Large intestine (tissue), 12 donors: Measurements from ENCODE around the gene RIT1. TPM values are rescaled to one million over a fixed set of nuclear protein-coding genes. Genes with fewer than 3 reads are reported as not detected.

Experiments used
- DNase-seq, 2 donors: peaks; one replicate each; pipeline versions ENCODE4 v3.0.0 to v3.0.0-alpha.2; 2013
- H3K27ac ChIP-seq: one replicate; pipeline ENCODE4 v1.5.1; 2013; ENCODE audit warnings: low read length
- H3K27me3 ChIP-seq: 2 replicates; pipeline ENCODE4 v1.6.1; 2013; ENCODE audit warnings: low read length; ENCODE audit not compliant: control insufficient read depth, insufficient read depth
- H3K36me3 ChIP-seq: 2 replicates; pipeline ENCODE4 v1.6.1; 2013; ENCODE audit warnings: low read length; ENCODE audit not compliant: control insufficient read depth, insufficient read depth
- H3K4me1 ChIP-seq: one replicate; pipeline ENCODE4 v1.6.1; 2013; ENCODE audit warnings: low read length; ENCODE audit not compliant: control insufficient read depth, insufficient read depth
- H3K4me3 ChIP-seq: one replicate; pipeline ENCODE4 v1.5.1; 2013; ENCODE audit warnings: low read length
- H3K9me3 ChIP-seq: one replicate; pipeline ENCODE4 v1.6.1; 2013; ENCODE audit warnings: mild to moderate bottlenecking, low read depth, low read length, moderate library complexity; ENCODE audit not compliant: control insufficient read depth
- WGBS: methylation state at CpG from one replicate; pipeline ENCODE4 v1.1.5; 2013; ENCODE audit warnings: low lambda C conversion rate; ENCODE audit not compliant: insufficient coverage; 5-methylcytosine and 5-hydroxymethylcytosine counted together
- long read RNA-seq, 11 donors: transcript quantifications; one replicate each; lab custom pipeline, GENCODE V29; 2026
- polyA plus RNA-seq: library from polyadenylated mRNA; unstranded; fragments of 120-200 nt; gene quantifications from one replicate; pipeline ENCODE4 v1.2.1, GENCODE V29; 2013

RIT1 gene
- 57.1 TPM for polyA plus RNA-seq
- long read RNA-seq, donor 1, transcript RIT1-202 (6 exons, 3,445 nt), result major isoform, 8 of 11 reads
- long read RNA-seq, donor 1, partial matches to known transcripts, result 0 of 11 reads
- long read RNA-seq, donor 1, other reads (novel, unspliced or antisense), result 0 of 11 reads
- long read RNA-seq, donor 2, transcript RIT1-206 (5 exons, 574 nt), result minor isoform, 8 of 32 reads
- long read RNA-seq, donor 2, transcript RIT1-202 (6 exons, 3,445 nt), result major isoform, 13 of 32 reads
- long read RNA-seq, donor 2, partial matches to known transcripts, result 6 of 32 reads
- long read RNA-seq, donor 2, other reads (novel, unspliced or antisense), result 0 of 32 reads
- long read RNA-seq, donor 3, result 0 reads
- long read RNA-seq, donor 4, partial matches to known transcripts, result 0 of 4 reads
- long read RNA-seq, donor 4, other reads (novel, unspliced or antisense), result 0 of 4 reads
- long read RNA-seq, donor 5, transcript RIT1-202 (6 exons, 3,445 nt), result major isoform, 9 of 10 reads
- long read RNA-seq, donor 5, partial matches to known transcripts, result 0 of 10 reads
- long read RNA-seq, donor 5, other reads (novel, unspliced or antisense), result 0 of 10 reads
- long read RNA-seq, donor 6, transcript RIT1-202 (6 exons, 3,445 nt), result major isoform, 13 of 21 reads
- long read RNA-seq, donor 6, transcript RIT1-206 (5 exons, 574 nt), result minor isoform, 5 of 21 reads
- long read RNA-seq, donor 6, partial matches to known transcripts, result 0 of 21 reads
- long read RNA-seq, donor 6, other reads (novel, unspliced or antisense), result 0 of 21 reads
- long read RNA-seq, donor 7, transcript RIT1-202 (6 exons, 3,445 nt), result major isoform, 7 of 9 reads
- long read RNA-seq, donor 7, partial matches to known transcripts, result 0 of 9 reads
- long read RNA-seq, donor 7, other reads (novel, unspliced or antisense), result 0 of 9 reads
- long read RNA-seq, donor 8, transcript RIT1-206 (5 exons, 574 nt), result minor isoform, 8 of 21 reads
- long read RNA-seq, donor 8, transcript RIT1-202 (6 exons, 3,445 nt), result major isoform, 12 of 21 reads
- long read RNA-seq, donor 8, partial matches to known transcripts, result 0 of 21 reads
- long read RNA-seq, donor 8, other reads (novel, unspliced or antisense), result 0 of 21 reads
- long read RNA-seq, donor 9, transcript RIT1-206 (5 exons, 574 nt), result minor isoform, 5 of 23 reads
- long read RNA-seq, donor 9, transcript RIT1-202 (6 exons, 3,445 nt), result major isoform, 14 of 23 reads
- long read RNA-seq, donor 9, partial matches to known transcripts, result 0 of 23 reads
- long read RNA-seq, donor 9, other reads (novel, unspliced or antisense), result 0 of 23 reads
- long read RNA-seq, donor 10, transcript RIT1-202 (6 exons, 3,445 nt), result major isoform, 12 of 18 reads
- long read RNA-seq, donor 10, partial matches to known transcripts, result 0 of 18 reads
- long read RNA-seq, donor 10, other reads (novel, unspliced or antisense), result 0 of 18 reads
- long read RNA-seq, donor 11, transcript RIT1-202 (6 exons, 3,445 nt), result major isoform, 12 of 16 reads
- long read RNA-seq, donor 11, partial matches to known transcripts, result 0 of 16 reads
- long read RNA-seq, donor 11, other reads (novel, unspliced or antisense), result 0 of 16 reads

- H3K9me3 ChIP-seq, result no peaks in the 10 kb centered on the region
- DNase-seq, result peak; percentile 85 to 91
- WGBS, result 0% methylated on average over 2 of the region's 34 CpGs
- H3K4me1 ChIP-seq, result no peaks in the 10 kb centered on the region
- H3K27me3 ChIP-seq, result no peaks in the 10 kb centered on the region
- H3K4me3 ChIP-seq, result peak within 1 kb of the TSS; percentile 68
- H3K27ac ChIP-seq, result peak within 1 kb of the TSS; percentile 86
- peaks cover 55% of the 10 kb centered on the region for H3K36me3 ChIP-seq
These were observed at the start of gene RIT1 for GRCh38 chr1:155911156-155912055. Gene RIT1 (minus strand): TSS chr1:155911349. CDS start chr1:155910761, 588 bp downstream.

GRCh38 chr1:155960081-155960745, 49.1 kb upstream of the RIT1 start:
- H3K27ac ChIP-seq, result no peak overlapping the region
- WGBS, result no CpG with 5 or more reads among the region's 3 CpGs
- no peak overlapping the region for H3K4me3 ChIP-seq
- no peaks in the 10 kb centered on the region for H3K4me1 ChIP-seq
- no peaks in the 10 kb centered on the region for H3K9me3 ChIP-seq
- peaks cover 79% of the 10 kb centered on the region for H3K36me3 ChIP-seq
- no peak for DNase-seq
- no peaks in the 10 kb centered on the region for H3K27me3 ChIP-seq

- Histone ChIP-seq H3K4me1 (no peaks in the 10 kb centered on the region), H3K9me3 (no peaks in the 10 kb centered on the region), H3K4me3 (no peak overlapping the region), H3K27me3 (no peaks in the 10 kb centered on the region), H3K36me3 (peaks cover 80% of the 10 kb centered on the region), H3K27ac (no peak overlapping the region)
- DNase-seq, result no peak
- WGBS, result no CpG with 5 or more reads among the region's 12 CpGs
These were observed 46.3 kb upstream of the RIT1 start for GRCh38 chr1:155957411-155957915.

GRCh38 chr1:155954645-155955044, 43.5 kb upstream of the RIT1 start:
- Histone ChIP-seq H3K4me3 (no peak overlapping the region), H3K9me3 (no peaks in the 10 kb centered on the region), H3K27me3 (no peaks in the 10 kb centered on the region), H3K4me1 (no peaks in the 10 kb centered on the region), H3K36me3 (peaks cover 81% of the 10 kb centered on the region), H3K27ac (no peak overlapping the region)
- WGBS, result no CpG with 5 or more reads among the region's 3 CpGs
- DNase-seq, result no peak

GRCh38 chr1:155952505-155952890, 41.3 kb upstream of the RIT1 start:
- no CpG with 5 or more reads among the region's 13 CpGs for WGBS
- Histone ChIP-seq H3K9me3 (no peaks in the 10 kb centered on the region), H3K27ac (no peak overlapping the region), H3K27me3 (no peaks in the 10 kb centered on the region), H3K4me3 (no peak overlapping the region), H3K4me1 (no peaks in the 10 kb centered on the region), H3K36me3 (peaks cover 79% of the 10 kb centered on the region)
- no peak for DNase-seq

- no peak overlapping the region for H3K27ac ChIP-seq
- H3K9me3 ChIP-seq, result no peaks in the 10 kb centered on the region
- H3K4me3 ChIP-seq, result no peak overlapping the region
- H3K27me3 ChIP-seq, result no peaks in the 10 kb centered on the region
- H3K4me1 ChIP-seq, result peaks cover under 1% of the 10 kb centered on the region
- peaks cover 82% of the 10 kb centered on the region for H3K36me3 ChIP-seq
- no CpG with 5 or more reads among the region's 6 CpGs for WGBS
- DNase-seq, result no peak
These were observed 40.8 kb upstream of the RIT1 start for GRCh38 chr1:155951753-155952504.

GRCh38 chr1:155950829-155951228, 39.7 kb upstream of the RIT1 start:
- no peak overlapping the region for H3K27ac ChIP-seq
- peaks cover 84% of the 10 kb centered on the region for H3K36me3 ChIP-seq
- H3K27me3 ChIP-seq, result no peaks in the 10 kb centered on the region
- H3K4me1 ChIP-seq, result peaks cover 12% of the 10 kb centered on the region
- no peak for DNase-seq
- H3K4me3 ChIP-seq, result no peak overlapping the region
- WGBS, result no CpG with 5 or more reads among the region's 27 CpGs
- H3K9me3 ChIP-seq, result no peaks in the 10 kb centered on the region

GRCh38 chr1:155947741-155948140, 36.6 kb upstream of the RIT1 start:
- peaks cover 59% of the 10 kb centered on the region for H3K36me3 ChIP-seq
- no peaks in the 10 kb centered on the region for H3K27me3 ChIP-seq
- H3K4me3 ChIP-seq, result no peak overlapping the region
- no peak overlapping the region for H3K27ac ChIP-seq
- DNase-seq, result no peak
- peaks cover 39% of the 10 kb centered on the region for H3K4me1 ChIP-seq
- no peaks in the 10 kb centered on the region for H3K9me3 ChIP-seq
- WGBS, result no CpG with 5 or more reads among the region's 8 CpGs
